Adrenal gland (tissue), 5 donors: Measurements from ENCODE around the gene COL1A1.

Source experiments
- CTCF ChIP-seq, 6 experiments: fragments of 450-650 bp in 4 of 6; fragments of 200-600 bp in 2 of 6; sonication (generic) in 1 of 6; IDR thresholded peaks; 1 replicate in 5 of 6; 2 replicates in 1 of 6; pipeline versions ENCODE4 v1.5.1 to v1.8.0; 2016 to 2021; ENCODE audit warnings: antibody characterized with exemption in 6 of 6, mild to moderate bottlenecking in 2 of 6, moderate library complexity in 1 of 6
- POLR2A ChIP-seq, 2 donors: fragments of 450-650 bp; IDR thresholded peaks; one replicate each; pipeline ENCODE4 v1.6.1; 2017; ENCODE audit warnings: antibody characterized with exemption in 2 of 2, mild to moderate bottlenecking in 2 of 2, moderate library complexity in 1 of 2
- donor health status: DM: no; HTN: no; CAD: no.

GRCh38 chr17:50207315-50207714 lies 5.9 kb upstream of the COL1A1 start:
- TF ChIP-seq CTCF (IDR thresholded peaks at IDR 0.05) = no peak
- no peak for TF ChIP-seq POLR2A (IDR thresholded peaks at IDR 0.05)
